OCI-LY7 (cell line): ENCODE measurements around the gene ALDOA. TPM values are rescaled to one million over a fixed set of nuclear protein-coding genes. Genes with fewer than 3 reads are reported as not detected.

Experiments
- BruUV-seq: library from RNA; stranded (reverse); fragments of 400-500 nt; replicated peaks from 2 replicates; lab custom pipeline; 2021; lab: Mats Ljungman, UMichigan
- CTCF ChIA-PET: fragments of 300-600 bp; sonication (Branson Sonifier 250); formaldehyde crosslinking; loops from one replicate; lab custom pipeline; 2022; ENCODE audit warnings: antibody characterized with exemption; ENCODE audit not compliant: unreplicated experiment; lab: Charles Lee
- POLR2A ChIA-PET: fragments of 300-600 bp; sonication (Branson Sonifier 250); formaldehyde crosslinking; loops from one replicate; lab custom pipeline; 2022; ENCODE audit warnings: antibody characterized with exemption; lab: Charles Lee
- DNase-seq: peaks from one replicate; pipeline ENCODE4 v3.0.0-alpha.2; 2015; ENCODE audit warnings: low spot score
- H2AFZ ChIP-seq: fragments of 200-600 bp; sonication (generic), shearing (Covaris generic); 2 replicates; pipeline ENCODE4 v1.6.1; 2014; ENCODE audit warnings: mild to moderate bottlenecking, antibody characterized with exemption, low read length, moderate library complexity
- H3K27ac ChIP-seq: fragments of 200-600 bp; sonication (generic); 2 replicates; pipeline ENCODE4 v1.5.1; 2014; ENCODE audit warnings: mixed run types, low read depth, mild to moderate bottlenecking, moderate library complexity, low read length, inconsistent platforms; ENCODE audit not compliant: poor library complexity, severe bottlenecking
- H3K36me3 ChIP-seq: fragments of 200-600 bp; sonication (generic); 2 replicates; pipeline ENCODE4 v1.6.1; 2014; ENCODE audit warnings: mild to moderate bottlenecking, antibody characterized with exemption, low read length, moderate library complexity, mixed read lengths; ENCODE audit not compliant: insufficient read depth
- H3K4me1 ChIP-seq: fragments of 200-600 bp; sonication (generic); 2 replicates; pipeline ENCODE4 v1.5.1; 2014; ENCODE audit warnings: mild to moderate bottlenecking, low read length; ENCODE audit not compliant: insufficient read depth, poor library complexity, severe bottlenecking
- H3K4me2 ChIP-seq: fragments of 200-600 bp; sonication (generic); 2 replicates; pipeline ENCODE4 v1.6.1; 2014; ENCODE audit warnings: mild to moderate bottlenecking, low read length
- H3K4me3 ChIP-seq: fragments of 200-600 bp; sonication (generic); 2 replicates; pipeline ENCODE4 v1.5.1; 2014; ENCODE audit warnings: mild to moderate bottlenecking, low read depth, low read length; ENCODE audit not compliant: poor library complexity, severe bottlenecking
- H3K79me2 ChIP-seq: fragments of 200-600 bp; sonication (generic); 2 replicates; pipeline ENCODE4 v1.6.1; 2016; ENCODE audit warnings: low read depth, mild to moderate bottlenecking, low read length, moderate library complexity, mixed read lengths; ENCODE audit not compliant: insufficient read depth
- H3K9me2 ChIP-seq: fragments of 200-600 bp; sonication (generic); 2 replicates; pipeline ENCODE4 v1.6.1; 2016; ENCODE audit warnings: mild to moderate bottlenecking, low read length, mixed read lengths; ENCODE audit not compliant: insufficient read depth
- H3K9me3 ChIP-seq: fragments of 200-600 bp; sonication (generic); 2 replicates; pipeline ENCODE4 v1.6.1; 2014; ENCODE audit warnings: mild to moderate bottlenecking, mixed run types, low read length, mixed read lengths
- H4K20me1 ChIP-seq: fragments of 200-600 bp; sonication (generic); 2 replicates; pipeline ENCODE4 v1.6.1; 2014; ENCODE audit warnings: mild to moderate bottlenecking, antibody characterized with exemption, low read length, moderate library complexity, mixed read lengths; ENCODE audit not compliant: insufficient read depth
- EZH2phosphoT487 ChIP-seq: fragments of 200-600 bp; sonication (generic); IDR thresholded peaks from 2 replicates; pipeline ENCODE4 v1.6.1; 2018; ENCODE audit warnings: low read depth, borderline replicate concordance, mild to moderate bottlenecking, mixed run types, antibody characterized with exemption, low read length, moderate library complexity, mixed read lengths
- intact Hi-C: fragments of 100-400 bp; cut with micrococcal nuclease; formaldehyde crosslinking; loops from one replicate; pipeline ENCODE4 v1.10.0; 2022; ENCODE audit not compliant: unreplicated experiment
- total RNA-seq, 2 experiments: library from RNA; depleted of rRNA in 1 of 2; stranded (reverse); fragments of >200 nt in 1 of 2; shearing (Covaris generic) in 1 of 2; gene quantifications; 2 replicates each; pipeline ENCODE4 v1.2.3, GENCODE V29; 2014 to 2022
- TF ChIP-seq, protein P1 (sequence below): fragments of 200-600 bp; sonication (generic); conservative IDR thresholded peaks from 2 replicates; pipeline ENCODE4 v1.5.1; 2014; ENCODE audit warnings: mild to moderate bottlenecking, antibody characterized with exemption, low read length, moderate library complexity, mixed read lengths

The ALDOA gene
- total RNA-seq, 2 experiments from 2014 or later, result 809 to 1,029 TPM

DNA sequence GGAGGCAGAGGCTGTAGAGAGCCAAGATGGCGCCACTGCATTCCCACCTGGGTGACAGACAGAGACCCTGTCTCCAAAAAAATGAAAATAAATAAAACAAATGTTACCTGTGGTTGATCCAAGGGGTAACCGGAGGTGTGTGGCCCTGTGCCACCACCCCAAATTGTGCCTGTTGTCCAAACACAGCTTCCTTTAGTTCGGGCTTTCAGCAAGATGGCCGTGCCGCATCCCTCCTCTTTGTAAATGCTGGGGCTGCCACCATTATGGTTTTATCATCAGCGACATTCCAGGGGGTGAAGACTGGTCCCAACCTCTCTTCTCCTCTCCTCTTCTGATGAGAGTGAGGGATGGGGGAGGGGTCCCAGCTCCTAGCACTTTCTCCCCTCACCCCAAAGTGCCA is 42.7 kb upstream of the ALDOA start, which contains the start of gene C16orf92:
C16orf92 (plus strand) TSS at position 312 of the 400 bp plus-strand sequence. CDS start 143 bp downstream, outside the sequence.
- Histone ChIP-seq H3K4me2 (no peak within 1 kb of the TSS), H2AFZ (no peak within 1 kb of the TSS), H3K9me3 (no peaks in the 10 kb centered on the region), H4K20me1 (no peaks in the 10 kb centered on the region), H3K9me2 (no peaks in the 10 kb centered on the region), H3K4me1 (no peaks in the 10 kb centered on the region), H3K27ac (no peak within 1 kb of the TSS), H3K36me3 (no peaks in the 10 kb centered on the region), H3K79me2 (no peaks in the 10 kb centered on the region), H3K4me3 (no peak within 1 kb of the TSS)
- no peak for DNase-seq
- intact Hi-C loops, result loop anchor here (5.0 kb wide), 2 partner anchors 146 to 161 kb away; partner anchors contain the start of gene CDIPT
- BruUV-seq, result no TSS peak
- TF ChIP-seq, protein P1, sequence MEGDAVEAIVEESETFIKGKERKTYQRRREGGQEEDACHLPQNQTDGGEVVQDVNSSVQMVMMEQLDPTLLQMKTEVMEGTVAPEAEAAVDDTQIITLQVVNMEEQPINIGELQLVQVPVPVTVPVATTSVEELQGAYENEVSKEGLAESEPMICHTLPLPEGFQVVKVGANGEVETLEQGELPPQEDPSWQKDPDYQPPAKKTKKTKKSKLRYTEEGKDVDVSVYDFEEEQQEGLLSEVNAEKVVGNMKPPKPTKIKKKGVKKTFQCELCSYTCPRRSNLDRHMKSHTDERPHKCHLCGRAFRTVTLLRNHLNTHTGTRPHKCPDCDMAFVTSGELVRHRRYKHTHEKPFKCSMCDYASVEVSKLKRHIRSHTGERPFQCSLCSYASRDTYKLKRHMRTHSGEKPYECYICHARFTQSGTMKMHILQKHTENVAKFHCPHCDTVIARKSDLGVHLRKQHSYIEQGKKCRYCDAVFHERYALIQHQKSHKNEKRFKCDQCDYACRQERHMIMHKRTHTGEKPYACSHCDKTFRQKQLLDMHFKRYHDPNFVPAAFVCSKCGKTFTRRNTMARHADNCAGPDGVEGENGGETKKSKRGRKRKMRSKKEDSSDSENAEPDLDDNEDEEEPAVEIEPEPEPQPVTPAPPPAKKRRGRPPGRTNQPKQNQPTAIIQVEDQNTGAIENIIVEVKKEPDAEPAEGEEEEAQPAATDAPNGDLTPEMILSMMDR, result no peak
- TF ChIP-seq EZH2phosphoT487, result no peak
- ChIA-PET CTCF (no interaction called here), POLR2A (no interaction called here)

DNA sequence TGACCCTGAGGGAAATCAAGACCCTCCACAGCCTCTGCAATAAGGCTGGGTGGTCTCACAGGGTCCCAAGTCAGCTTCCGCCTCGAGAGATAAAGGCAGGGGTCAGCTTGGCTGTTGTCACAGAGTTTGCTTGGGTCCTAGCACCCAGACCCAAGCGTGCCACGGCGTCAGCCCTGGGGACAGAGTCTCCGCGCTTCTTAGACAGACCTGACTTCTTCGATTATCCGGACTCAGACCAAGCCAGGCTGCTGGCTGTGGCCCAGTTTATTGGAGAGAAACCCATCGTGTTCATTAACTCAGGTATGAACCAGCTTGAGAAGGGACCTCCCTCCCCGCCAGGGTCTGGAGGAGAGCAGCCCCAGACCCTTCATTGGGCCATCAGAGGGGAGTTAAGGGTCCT is 42.0 kb upstream of the ALDOA start:
- H3K4me2 ChIP-seq, result no peak overlapping the region
- no peaks in the 10 kb centered on the region for H3K79me2 ChIP-seq
- H3K27ac ChIP-seq, result no peak overlapping the region
- TF ChIP-seq, protein P1, result no peak
- TF ChIP-seq EZH2phosphoT487, result no peak
- no peaks in the 10 kb centered on the region for H3K9me3 ChIP-seq
- H3K36me3 ChIP-seq, result no peaks in the 10 kb centered on the region
- H4K20me1 ChIP-seq, result no peaks in the 10 kb centered on the region
- no peaks in the 10 kb centered on the region for H3K9me2 ChIP-seq
- intact Hi-C loops, result loop anchor here (5.0 kb wide), 2 partner anchors 146 to 161 kb away; partner anchors contain the start of gene CDIPT
- ChIA-PET POLR2A (no interaction called here), CTCF (no interaction called here)
- H3K4me1 ChIP-seq, result no peaks in the 10 kb centered on the region
- no peak overlapping the region for H3K4me3 ChIP-seq
- no peak for DNase-seq
- no TSS peak for BruUV-seq
- H2AFZ ChIP-seq, result no peak overlapping the region

DNA sequence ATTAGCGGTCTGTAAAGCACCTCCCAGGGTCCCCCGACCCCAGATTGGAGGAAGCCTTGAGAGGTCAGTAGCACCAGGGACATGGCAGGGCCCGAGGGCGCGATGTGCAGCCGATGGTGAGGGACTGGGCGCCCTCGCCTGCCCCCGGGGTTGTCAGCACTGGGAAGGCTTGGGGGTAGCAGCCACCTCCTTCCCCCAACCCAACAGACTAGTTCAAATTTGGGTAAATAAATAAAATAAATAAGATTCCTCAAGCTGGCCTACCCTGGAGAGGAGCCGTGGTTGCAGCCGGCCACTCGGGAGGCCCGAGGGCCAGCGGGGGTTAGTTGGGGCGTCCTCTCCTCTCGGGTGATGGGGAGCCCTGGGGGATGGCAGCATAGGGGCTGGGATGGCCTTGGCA is 41.1 kb upstream of the ALDOA start:
- no TSS peak for BruUV-seq
- Histone ChIP-seq H3K9me3 (no peaks in the 10 kb centered on the region), H2AFZ (no peak overlapping the region), H3K9me2 (no peaks in the 10 kb centered on the region), H3K4me3 (no peak overlapping the region), H3K4me2 (no peak overlapping the region), H3K4me1 (no peaks in the 10 kb centered on the region), H3K36me3 (no peaks in the 10 kb centered on the region), H4K20me1 (no peaks in the 10 kb centered on the region), H3K79me2 (no peaks in the 10 kb centered on the region), H3K27ac (no peak overlapping the region)
- intact Hi-C loops, result loop anchor here (5.0 kb wide), 2 partner anchors 147 to 162 kb away; partner anchors contain the start of gene CDIPT
- CTCF ChIA-PET, result no interaction called here
- TF ChIP-seq, protein P1, result no peak
- TF ChIP-seq EZH2phosphoT487, result no peak
- POLR2A ChIA-PET, result no interaction called here
- no peak for DNase-seq
